GM13976 (cell line): ENCODE data around the gene ZNF324.

Experiments used
- DNase-seq: peaks from one replicate; pipeline ENCODE4 v3.0.0; 2012; ENCODE audit warnings: low spot score
- CTCF ChIP-seq: IDR thresholded peaks from 2 replicates; pipeline ENCODE4 v1.5.1; 2012; ENCODE audit warnings: borderline replicate concordance, mild to moderate bottlenecking; ENCODE audit not compliant: insufficient read depth; ENCODE audit errors: extremely low read depth, missing control alignments, control extremely low read depth
- in situ Hi-C: fragments of 300-500 bp; cut with MboI; formaldehyde crosslinking; loops from one replicate; pipeline ENCODE4 v1.12.0; 2022; ENCODE audit warnings: low sequenced_read_pairs, mixed read lengths, inconsistent platforms; ENCODE audit not compliant: unreplicated experiment

The ZNF324 gene

GRCh38 chr19:58509731-58510083 lies 42.8 kb downstream of the ZNF324 start:
- TF ChIP-seq CTCF: no peak
- no peak for DNase-seq
- in situ Hi-C loops: no loop called here

GRCh38 chr19:58510084-58510862 lies 43.4 kb downstream of the ZNF324 start:
- DNase-seq: no peak
- in situ Hi-C loops: no loop called here
- no peak for TF ChIP-seq CTCF

GRCh38 chr19:58511353-58512208 lies 44.7 kb downstream of the ZNF324 start, which contains the start of gene SLC27A5:
SLC27A5 (minus strand) TSS chr19:58511992; CDS start chr19:58511955, 37 bp downstream.
- in situ Hi-C loops: no loop called here

GRCh38 chr19:58513213-58513693 lies 46.4 kb downstream of the ZNF324 start:
- in situ Hi-C loops: no loop called here
- TF ChIP-seq CTCF: no peak
- DNase-seq: no peak

More at GRCh38 chr19:58511353-58512208, 44.7 kb downstream of the ZNF324 start, which contains the start of gene SLC27A5:
- DNase-seq: no peak
- TF ChIP-seq CTCF: no peak

- peak; percentile 100 for TF ChIP-seq CTCF
- DNase-seq: peak; percentile 98
- in situ Hi-C loops: no loop called here
Measured at GRCh38 chr19:58513694-58514563, 47.0 kb downstream of the ZNF324 start.
